GM19238 (cell line): Measurements from ENCODE around the gene NPHP4.

ENCODE experiments used
- DNase-seq: peaks from one replicate; pipeline ENCODE4 v3.0.0; 2011; ENCODE audit warnings: low spot score; ENCODE audit not compliant: insufficient read length

NPHP4 gene

GRCh38 chr1:5992026-5992813 lies at the start of gene NPHP4:
Gene NPHP4 (minus strand): TSS chr1:5992425. CDS start chr1:5986289, 6,136 bp downstream.
- peak; percentile 98 for DNase-seq

- DNase-seq = no peak
Measured at GRCh38 chr1:6041432-6042062, 49.3 kb upstream of the NPHP4 start.

- no peak for DNase-seq
Measured at GRCh38 chr1:6040861-6041415, 48.7 kb upstream of the NPHP4 start.

- no peak for DNase-seq
Measured at GRCh38 chr1:6040444-6040843, 48.2 kb upstream of the NPHP4 start.

- no peak for DNase-seq
Measured at GRCh38 chr1:6039031-6039430, 46.8 kb upstream of the NPHP4 start.

- DNase-seq = no peak
Measured at GRCh38 chr1:6038603-6039002, 46.4 kb upstream of the NPHP4 start.

- peak; percentile 75 for DNase-seq
Measured at GRCh38 chr1:6037338-6037762, 45.1 kb upstream of the NPHP4 start.

GRCh38 chr1:6035719-6036118 lies 43.5 kb upstream of the NPHP4 start:
- no peak for DNase-seq

- DNase-seq = no peak
Measured at GRCh38 chr1:6035303-6035702, 43.1 kb upstream of the NPHP4 start.

GRCh38 chr1:6034750-6035096 lies 42.5 kb upstream of the NPHP4 start:
- no peak for DNase-seq

GRCh38 chr1:6033986-6034749 lies 41.9 kb upstream of the NPHP4 start:
- DNase-seq = no peak

- DNase-seq = no peak
Measured at GRCh38 chr1:6033124-6033523, 40.9 kb upstream of the NPHP4 start.

- no peak for DNase-seq
Measured at GRCh38 chr1:6030547-6031261, 38.5 kb upstream of the NPHP4 start.

GRCh38 chr1:6030132-6030531 lies 37.9 kb upstream of the NPHP4 start:
- DNase-seq = no peak

GRCh38 chr1:6029351-6029750 lies 37.1 kb upstream of the NPHP4 start:
- DNase-seq = no peak

GRCh38 chr1:6028042-6028850 lies 36.0 kb upstream of the NPHP4 start:
- DNase-seq = peak; percentile 54

- DNase-seq = no peak
Measured at GRCh38 chr1:6027591-6027990, 35.4 kb upstream of the NPHP4 start.

- DNase-seq = peak; percentile 86
Measured at GRCh38 chr1:6026095-6026809, 34.0 kb upstream of the NPHP4 start.

- no peak for DNase-seq
Measured at GRCh38 chr1:6025269-6026094, 33.3 kb upstream of the NPHP4 start.
